K562 (cell line): ENCODE measurements around the gene TTC13. TPM values are rescaled to one million over a fixed set of nuclear protein-coding genes. Genes with fewer than 3 reads are reported as not detected.

ENCODE experiments used
- ATAC-seq: fragments of 200-7000 bp; cut with Tn5 transposase; 3 replicates; pipeline ENCODE4 v1.9.1; 2020; ENCODE audit warnings: moderate library complexity
- BruUV-seq: library from RNA; stranded (reverse); fragments of 400-500 nt; replicated peaks from 2 replicates; lab custom pipeline; 2021; lab: Mats Ljungman, UMichigan
- CTCF ChIA-PET: fragments of 300-600 bp; formaldehyde crosslinking; extraction: SDS; loops from one replicate; lab custom pipeline; 2021; ENCODE audit warnings: low intra/inter-chr PET ratio; lab: Yijun Ruan, JAX
- POLR2A ChIA-PET: fragments of 300-600, 350-650 bp; sonication (Branson Sonifier 250); formaldehyde crosslinking; extraction: SDS; loops from one replicate; lab custom pipeline; 2021; ENCODE audit warnings: antibody characterized with exemption, inconsistent platforms; lab: Yijun Ruan, JAX
- DNase-seq, 4 experiments: peaks; one replicate each; pipeline versions ENCODE4 v3.0.0 to v3.0.0-alpha.2; 2011 to 2018; ENCODE audit warnings: low spot score in 3 of 4, mixed read lengths in 3 of 4; ENCODE audit errors: extremely low read depth in 1 of 4
- FAIRE-seq: peaks from 2 replicates; lab custom pipeline; 2011; peaks lifted over from hg19 to GRCh38; lab: Jason Lieb, UNC
- H2AFZ ChIP-seq: 2 replicates; pipeline ENCODE4 v1.6.0; 2011; ENCODE audit warnings: low read depth, low read length, control low read depth, inconsistent platforms
- H3K27ac ChIP-seq: fragments of 200-600 bp; 3 replicates; pipeline ENCODE4 v1.8.0; 2011; ENCODE audit warnings: low read depth, mild to moderate bottlenecking, control low read depth, inconsistent platforms, low read length, moderate library complexity, mixed read lengths; ENCODE audit errors: extremely low read depth
- H3K27me3 ChIP-seq, 2 experiments: fragments of 300-600 bp in 1 of 2; 2 replicates in 1 of 2; 3 replicates in 1 of 2; pipeline versions ENCODE4 v1.6.0 to v1.8.0; 2011; ENCODE audit warnings: inconsistent platforms in 2 of 2, low read length in 2 of 2, mild to moderate bottlenecking in 1 of 2, mixed read lengths in 1 of 2, moderate library complexity in 1 of 2; ENCODE audit not compliant: control insufficient read depth in 2 of 2, insufficient read depth in 2 of 2
- H3K36me3 ChIP-seq: fragments of 300-600 bp; 3 replicates; pipeline ENCODE4 v1.8.0; 2011; ENCODE audit warnings: mild to moderate bottlenecking, low read length, inconsistent platforms; ENCODE audit not compliant: control insufficient read depth, insufficient read depth
- H3K4me1 ChIP-seq, 2 experiments: fragments of 200-600 bp in 1 of 2; replicated peaks in 1 of 2; 2 replicates in 1 of 2; 3 replicates in 1 of 2; pipeline versions ENCODE4 v1.5.1 to v1.8.0; 2011; ENCODE audit warnings: inconsistent platforms in 2 of 2, low read length in 2 of 2, mild to moderate bottlenecking in 1 of 2, mixed read lengths in 1 of 2, moderate library complexity in 1 of 2; ENCODE audit not compliant: control insufficient read depth in 2 of 2, insufficient read depth in 2 of 2
- H3K4me2 ChIP-seq: 2 replicates; pipeline ENCODE4 v1.6.1; 2011; ENCODE audit warnings: low read length, control low read depth, inconsistent platforms, mixed read lengths; ENCODE audit not compliant: insufficient read depth
- H3K4me3 ChIP-seq: fragments of 200-600 bp; sonication (generic), shearing (Covaris generic); 2 replicates; pipeline ENCODE4 v1.5.1; 2016; ENCODE audit warnings: control low read depth, inconsistent platforms
- H3K79me2 ChIP-seq: fragments of 200-600 bp; 3 replicates; pipeline ENCODE4 v1.8.0; 2011; ENCODE audit warnings: low read length, inconsistent platforms; ENCODE audit not compliant: control insufficient read depth, insufficient read depth
- H3K9ac ChIP-seq, 2 experiments: 2 replicates each; pipeline versions ENCODE4 v1.6.0 to v1.6.1; 2011; ENCODE audit warnings: low read depth in 2 of 2, low read length in 2 of 2, control low read depth in 1 of 2, inconsistent platforms in 1 of 2, mild to moderate bottlenecking in 1 of 2, mixed read lengths in 1 of 2; ENCODE audit not compliant: insufficient read depth in 1 of 2
- H3K9me1 ChIP-seq: one replicate; pipeline ENCODE4 v1.6.0; 2011; ENCODE audit warnings: inconsistent platforms, mild to moderate bottlenecking, low read length, moderate library complexity; ENCODE audit not compliant: control insufficient read depth, insufficient read depth
- H3K9me3 ChIP-seq: replicated peaks from 2 replicates; pipeline ENCODE4 v1.5.1; 2011; ENCODE audit warnings: low read depth, low read length, inconsistent platforms; ENCODE audit not compliant: control insufficient read depth, insufficient read depth
- H4K20me1 ChIP-seq: replicated peaks from 2 replicates; pipeline ENCODE4 v1.6.1; 2011; ENCODE audit warnings: low read length, inconsistent platforms, mixed read lengths; ENCODE audit not compliant: control insufficient read depth, insufficient read depth
- AFF4 ChIP-seq: sonication (generic); formaldehyde crosslinking; IDR thresholded peaks from 2 replicates; pipeline ENCODE4 v1.8.0; 2023; ENCODE audit warnings: mild to moderate bottlenecking, missing genetic modification reagents
- COPS2 ChIP-seq: fragments of 450-650 bp; conservative IDR thresholded peaks from 2 replicates; pipeline ENCODE4 v1.6.1; 2016; ENCODE audit warnings: mild to moderate bottlenecking, moderate library complexity
- E2F3 ChIP-seq: fragments of 250-450 bp; sonication (Bioruptor Pico); IDR thresholded peaks from 2 replicates; pipeline ENCODE4 v1.4.0; 2020; ENCODE audit warnings: mild to moderate bottlenecking
- FOXJ2 ChIP-seq: fragments of 200-800 bp; sonication (Bioruptor generic); IDR thresholded peaks from 2 replicates; pipeline ENCODE4 v1.6.1; 2016; ENCODE audit warnings: missing genetic modification characterization, missing compliant biosample characterization
- HES1 ChIP-seq: fragments of 450-650 bp; IDR thresholded peaks from 2 replicates; pipeline ENCODE4 v1.6.1; 2016; ENCODE audit warnings: low read depth, mild to moderate bottlenecking, moderate library complexity
- HINFP ChIP-seq: fragments of 450-650 bp; conservative IDR thresholded peaks from 2 replicates; pipeline ENCODE4 v1.6.1; 2016; ENCODE audit warnings: missing genetic modification characterization, low read depth, mild to moderate bottlenecking, control low read depth, missing compliant biosample characterization
- HOMEZ ChIP-seq: fragments of 250-450 bp; sonication (Bioruptor Pico); IDR thresholded peaks from 2 replicates; pipeline ENCODE4 v1.4.0; 2020; ENCODE audit warnings: mild to moderate bottlenecking, moderate library complexity
- HSF4 ChIP-seq: fragments of 250-450 bp; sonication (Bioruptor Pico); IDR thresholded peaks from 2 replicates; pipeline ENCODE4 v2.1.2; 2022; ENCODE audit warnings: mild to moderate bottlenecking, moderate library complexity, borderline replicate concordance
- NUFIP1 ChIP-seq: fragments of 450-650 bp; IDR thresholded peaks from 2 replicates; pipeline ENCODE4 v1.6.1; 2018; ENCODE audit not compliant: partially characterized antibody
- PKNOX1 ChIP-seq: fragments of 450-650 bp; IDR thresholded peaks from 2 replicates; pipeline ENCODE4 v1.6.1; 2016
- TOE1 ChIP-seq, 2 experiments: fragments of 450-650 bp in 1 of 2; sonication (generic) in 1 of 2; formaldehyde crosslinking in 1 of 2; IDR thresholded peaks; 2 replicates each; pipeline versions ENCODE4 v1.7.1 to v1.8.0; 2016 to 2022; ENCODE audit warnings: borderline replicate concordance in 2 of 2, mild to moderate bottlenecking in 2 of 2, antibody characterized with exemption in 1 of 2, inconsistent platforms in 1 of 2, low read depth in 1 of 2, missing genetic modification reagents in 1 of 2, moderate library complexity in 1 of 2
- ZFP1 ChIP-seq: fragments of 450-650 bp; formaldehyde crosslinking; IDR thresholded peaks from 2 replicates; pipeline ENCODE4 v1.4.0; 2020; ENCODE audit warnings: mild to moderate bottlenecking, mixed read lengths
- ZNF311 ChIP-seq: fragments of 250-450 bp; sonication (Bioruptor Pico); IDR thresholded peaks from 2 replicates; pipeline ENCODE4 v1.4.0; 2020; ENCODE audit warnings: mild to moderate bottlenecking, moderate library complexity
- WGBS: fragments of 100-300 bp; shearing (Covaris generic); methylation state at CpG from one replicate; pipeline ENCODE4 v1.1.6; 2016; ENCODE audit warnings: low coverage, mixed read lengths; ENCODE audit not compliant: insufficient coverage; ENCODE audit errors: missing lambda C conversion rate; 5-methylcytosine and 5-hydroxymethylcytosine counted together
- in situ Hi-C: fragments of 300-500 bp; cut with MboI; formaldehyde crosslinking; loops from 4 replicates; pipeline ENCODE4 v1.15.0; 2018; ENCODE audit warnings: inconsistent platforms, mixed read lengths
- intact Hi-C: fragments of 100-400 bp; cut with micrococcal nuclease; formaldehyde crosslinking; loops from 2 replicates; pipeline ENCODE4 v1.14.2; 2022
- polyA plus RNA-seq, 8 experiments: library from polyadenylated mRNA; depleted of rRNA in 4 of 8; stranded (reverse) in 5 of 8; unstranded in 3 of 8; fragments of >200 nt; fragmentation: Nextera tagmentation in 2 of 8; fragmentation: Illumina TruSeq in 1 of 8; extraction: Ambion mirVana in 2 of 8; extraction: Trizol in 1 of 8; gene quantifications; 2 replicates each; pipeline versions ENCODE4 v1.2.1 to v1.2.3, GENCODE V29; 2011 to 2014; ENCODE audit warnings: inconsistent platforms in 1 of 8, missing spikeins in 1 of 8
- total RNA-seq, 7 experiments: library from RNA; depleted of rRNA in 6 of 7; stranded (reverse); fragments of >200 nt in 6 of 7; fragmentation: Illumina TruSeq in 2 of 7; extraction: Trizol in 2 of 7; gene quantifications; 2 replicates each; pipeline versions ENCODE4 v1.2.1 to v1.2.3, GENCODE V29; 2011 to 2021; ENCODE audit warnings: low replicate concordance in 1 of 7

The TTC13 gene
- total and polyA plus RNA-seq, 9 of the 15 experiments (the other 6 are each of a cell fraction or from before 2014, with no cell fraction given) = 1.7 to 13.8 (median 9.6) TPM

DNA sequence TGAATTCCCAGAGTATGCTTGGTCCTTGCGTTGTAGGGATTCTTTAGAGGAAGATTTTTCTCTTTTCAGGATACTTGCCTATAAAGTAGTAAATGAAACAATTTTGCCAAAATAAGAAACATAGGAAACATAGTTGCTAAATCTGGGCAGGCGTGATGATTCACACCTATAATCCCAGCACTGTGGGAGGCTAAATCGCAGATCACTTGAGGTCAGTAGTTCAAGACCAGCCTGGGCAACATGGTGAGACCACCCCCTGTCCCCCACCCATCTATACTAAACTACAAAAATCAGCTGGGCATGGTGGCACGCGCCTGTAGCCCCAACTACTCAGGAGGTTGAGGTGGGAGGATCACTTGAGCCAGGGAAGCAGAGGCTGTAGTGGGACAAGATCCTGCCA is 5.2 kb upstream of the TTC13 start:
- POLR2A ChIA-PET = no interaction called here
- no peak for FAIRE-seq
- H3K79me2 ChIP-seq = peaks cover 85% of the 10 kb centered on the region
- TF ChIP-seq E2F3 (CRISPR knock-in tag) (no peak), ZNF311 (CRISPR knock-in tag) (0 out of 2 replicates have a peak, but pooled peaks have one; percentile 27), ZFP1 (peak; percentile 34; the same call in 1 of the 2 replicates), FOXJ2 (tag) (no peak), HINFP (tag) (no peak), PKNOX1 (no peak), HES1 (no peak), HSF4 (CRISPR knock-in tag) (0 out of 2 replicates have a peak, but pooled peaks have one; percentile 5), COPS2 (no peak), HOMEZ (CRISPR knock-in tag) (0 out of 2 replicates have a peak, but pooled peaks have one; percentile 50), TOE1 (IDR thresholded peaks at IDR 0.05; ENCODE audit: borderline replicate concordance) (no peak), TOE1 (CRISPR knock-in tag; IDR thresholded peaks at IDR 0.05; ENCODE audit: borderline replicate concordance, low read depth) (no peak), AFF4 (no peak), NUFIP1 (no peak)

More for the DNA sequence above, 5.2 kb upstream of the TTC13 start:
- Histone ChIP-seq H3K9ac (peak overlapping the region in 1 of 2 experiments; percentile 26; a peak in 1 of 4 replicates), H3K9me3 (no peaks in the 10 kb centered on the region), H3K4me2 (peak overlapping the region; percentile 57), H3K4me3 (no peak overlapping the region), H4K20me1 (no peaks in the 10 kb centered on the region; the same call in 1 of the 2 replicates), H3K27ac (peak overlapping the region; percentile 77), H3K36me3 (peaks cover 62% of the 10 kb centered on the region), H2AFZ (no peak overlapping the region), H3K4me1 (peaks cover 18 to 59% of the 10 kb centered on the region in 2 experiments), H3K9me1 (no peaks in the 10 kb centered on the region), H3K27me3 (no peaks in the 10 kb centered on the region)
- 75% methylated on average over 5 of the region's 5 CpGs for WGBS
- no peak for DNase-seq
- intact Hi-C loops = loop anchor here (10.0 kb wide), 1 partner anchor 351 kb away; the partner anchor contains the start of genes EXOC8 and SPRTN
- peak; percentile 5; the same call in 1 of the 3 replicates for ATAC-seq
- CTCF ChIA-PET = no interaction called here
- in situ Hi-C loops = no loop called here
- no TSS peak for BruUV-seq
